Measurements from ENCODE around the gene NBR1. TPM values are rescaled to one million over a fixed set of nuclear protein-coding genes. Genes with fewer than 3 reads are reported as not detected.
"Not testable (repeated sequence)": the region's sequence is repeated elsewhere in the genome, so short reads cannot be mapped to it uniquely, and the experiment has no call there.

NBR1 gene
- total and polyA plus RNA-seq, 4 donors: 25.5 to 127 (median 50.4) TPM

DNA sequence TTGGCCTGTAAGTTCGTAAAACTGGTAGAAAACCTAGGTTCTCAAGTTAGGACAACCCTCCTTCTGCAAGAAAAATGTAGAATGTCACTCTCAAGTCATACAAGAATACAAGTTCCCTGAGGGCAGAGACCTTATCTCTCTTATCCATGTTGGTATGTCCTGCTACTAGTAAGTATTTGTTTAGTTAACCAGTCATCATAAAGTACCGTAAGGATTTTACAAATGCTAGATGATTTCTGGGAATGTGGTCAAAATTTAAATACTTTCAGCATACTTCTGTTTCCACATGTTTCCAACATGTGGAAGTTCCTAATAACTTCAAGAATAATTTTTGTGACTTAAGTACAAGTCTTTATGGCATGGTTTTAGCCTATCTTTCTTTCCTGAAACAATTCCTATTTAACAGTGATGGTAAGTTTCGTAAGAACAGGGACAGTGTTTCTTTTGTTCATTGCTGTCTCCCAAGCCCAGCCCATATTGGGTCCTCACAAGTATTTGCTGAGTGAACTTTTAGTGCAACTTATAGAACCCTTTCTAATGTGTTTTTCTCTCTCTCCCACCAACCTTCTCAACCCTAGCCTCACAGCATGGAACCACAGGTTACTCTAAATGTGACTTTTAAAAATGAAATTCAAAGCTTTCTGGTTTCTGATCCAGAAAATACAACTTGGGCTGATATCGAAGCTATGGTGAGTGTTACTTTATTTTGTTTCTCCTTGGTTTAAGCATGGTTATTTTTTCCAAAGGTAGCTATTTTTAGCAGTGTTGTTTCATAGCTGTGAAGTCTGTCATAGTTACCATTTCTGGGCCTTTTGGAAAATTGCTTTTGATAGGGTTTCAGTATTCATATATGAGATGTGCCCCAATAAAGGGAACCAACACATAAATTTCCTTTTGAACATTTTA lies 4.5 kb downstream of the NBR1 start:
- TF ChIP-seq, protein P1, sequence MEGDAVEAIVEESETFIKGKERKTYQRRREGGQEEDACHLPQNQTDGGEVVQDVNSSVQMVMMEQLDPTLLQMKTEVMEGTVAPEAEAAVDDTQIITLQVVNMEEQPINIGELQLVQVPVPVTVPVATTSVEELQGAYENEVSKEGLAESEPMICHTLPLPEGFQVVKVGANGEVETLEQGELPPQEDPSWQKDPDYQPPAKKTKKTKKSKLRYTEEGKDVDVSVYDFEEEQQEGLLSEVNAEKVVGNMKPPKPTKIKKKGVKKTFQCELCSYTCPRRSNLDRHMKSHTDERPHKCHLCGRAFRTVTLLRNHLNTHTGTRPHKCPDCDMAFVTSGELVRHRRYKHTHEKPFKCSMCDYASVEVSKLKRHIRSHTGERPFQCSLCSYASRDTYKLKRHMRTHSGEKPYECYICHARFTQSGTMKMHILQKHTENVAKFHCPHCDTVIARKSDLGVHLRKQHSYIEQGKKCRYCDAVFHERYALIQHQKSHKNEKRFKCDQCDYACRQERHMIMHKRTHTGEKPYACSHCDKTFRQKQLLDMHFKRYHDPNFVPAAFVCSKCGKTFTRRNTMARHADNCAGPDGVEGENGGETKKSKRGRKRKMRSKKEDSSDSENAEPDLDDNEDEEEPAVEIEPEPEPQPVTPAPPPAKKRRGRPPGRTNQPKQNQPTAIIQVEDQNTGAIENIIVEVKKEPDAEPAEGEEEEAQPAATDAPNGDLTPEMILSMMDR (IDR thresholded peaks at IDR 0.05; ENCODE audit: control extremely low read depth, extremely low read depth): no peak
- Histone ChIP-seq H3K27me3 (ENCODE audit: control insufficient read depth in 3 of 3, insufficient read depth in 3 of 3, low read length in 2 of 3) (no peaks in the 10 kb centered on the region), H3K4me1 (ENCODE audit: control insufficient read depth in 5 of 5, insufficient read depth in 5 of 5, low read length in 5 of 5) (peaks cover 0 to 25% (median 11%) of the 10 kb centered on the region in 5 donors), H3K4me3 (no peak overlapping the region), H3K36me3 (ENCODE audit: control insufficient read depth in 4 of 4, insufficient read depth in 4 of 4, low read length in 4 of 4) (peaks cover 9 to 43% (median 19%) of the 10 kb centered on the region in 4 donors), H3K27ac (ENCODE audit: low read depth in 1 of 2, low read length in 1 of 2) (no peak overlapping the region), H3K9ac (ENCODE audit: insufficient read depth in 1 of 2, low read length in 2 of 2) (no peak overlapping the region), H3K9me3 (ENCODE audit: control insufficient read depth in 4 of 4, insufficient read depth in 3 of 4, low read length in 3 of 4) (no peaks in the 10 kb centered on the region)
- no peak for ATAC-seq (ENCODE audit: insufficient read depth, low FRiP score)
- no peak for DNase-seq
- WGBS, 2 donors: 72 to 80% methylated on average over 4 of the region's 4 CpGs

DNA sequence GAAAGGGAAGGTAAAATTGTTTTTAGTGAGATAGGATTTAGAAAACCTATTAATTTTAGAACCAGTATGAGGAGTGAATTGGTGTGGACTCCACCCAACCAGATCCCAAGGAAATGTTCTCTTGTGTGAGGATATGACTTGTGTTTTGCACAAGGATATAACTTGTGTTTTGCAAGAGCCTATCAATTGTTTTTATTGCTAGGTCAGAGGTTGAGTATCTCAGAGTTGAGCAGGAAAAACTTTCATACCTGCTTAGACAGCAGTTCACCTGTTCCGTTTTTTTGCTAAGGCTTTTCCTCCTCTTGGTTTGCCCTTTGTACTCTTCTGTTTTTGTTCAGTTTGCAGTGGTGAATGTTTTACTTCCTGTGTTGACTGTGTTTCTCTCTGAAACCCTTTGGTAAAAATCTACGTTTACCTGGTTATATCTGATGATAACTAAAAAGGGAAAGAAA lies 5.1 kb downstream of the NBR1 start:
- DNase-seq (no peak), ATAC-seq (ENCODE audit: insufficient read depth, low FRiP score) (no peak)
- Histone ChIP-seq H3K4me3 (no peak overlapping the region), H3K9me3 (ENCODE audit: control insufficient read depth in 4 of 4, insufficient read depth in 3 of 4, low read length in 3 of 4) (no peaks in the 10 kb centered on the region), H3K27ac (ENCODE audit: low read depth in 1 of 2, low read length in 1 of 2) (no peak overlapping the region), H3K4me1 (ENCODE audit: control insufficient read depth in 5 of 5, insufficient read depth in 5 of 5, low read length in 5 of 5) (peaks cover 0 to 25% (median 11%) of the 10 kb centered on the region in 5 donors), H3K9ac (ENCODE audit: insufficient read depth in 1 of 2, low read length in 2 of 2) (no peak overlapping the region), H3K36me3 (ENCODE audit: control insufficient read depth in 4 of 4, insufficient read depth in 4 of 4, low read length in 4 of 4) (peaks cover 9 to 46% (median 22%) of the 10 kb centered on the region in 4 donors), H3K27me3 (ENCODE audit: control insufficient read depth in 3 of 3, insufficient read depth in 3 of 3, low read length in 2 of 3) (no peaks in the 10 kb centered on the region)
- TF ChIP-seq, protein P1 (IDR thresholded peaks at IDR 0.05; ENCODE audit: control extremely low read depth, extremely low read depth): no peak
- 56 to 66% methylated on average over 2 of the region's 2 CpGs for WGBS, 2 donors

DNA sequence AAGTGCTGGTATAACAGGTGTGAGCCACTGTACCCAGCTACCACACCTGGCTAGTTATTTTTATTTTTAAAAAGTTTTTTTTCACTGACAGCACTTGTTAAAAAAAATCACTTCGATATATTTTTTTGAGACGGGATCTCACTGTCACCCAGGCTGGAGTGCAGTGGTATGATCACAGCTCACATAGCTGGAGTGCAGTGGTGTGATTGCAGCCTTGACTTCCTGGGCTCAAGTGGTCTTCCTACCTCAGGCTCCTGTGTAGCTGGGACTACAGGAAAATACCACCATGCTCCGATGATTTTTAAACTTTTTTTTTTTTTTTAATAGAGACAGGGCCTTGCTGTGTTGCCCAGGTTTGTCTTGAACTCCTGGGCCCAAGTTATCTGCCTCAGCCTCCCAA lies 12.9 kb downstream of the NBR1 start:
- Histone ChIP-seq H3K36me3 (ENCODE audit: control insufficient read depth in 4 of 4, insufficient read depth in 4 of 4, low read length in 4 of 4) (peaks cover 18 to 40% (median 21%) of the 10 kb centered on the region in 4 donors), H3K27ac (ENCODE audit: low read depth in 1 of 2, low read length in 1 of 2) (no peak overlapping the region), H3K27me3 (ENCODE audit: control insufficient read depth in 3 of 3, insufficient read depth in 3 of 3, low read length in 2 of 3) (no peaks in the 10 kb centered on the region), H3K9ac (ENCODE audit: insufficient read depth in 1 of 2, low read length in 2 of 2) (no peak overlapping the region), H3K9me3 (ENCODE audit: control insufficient read depth in 4 of 4, insufficient read depth in 3 of 4, low read length in 3 of 4) (no peaks in the 10 kb centered on the region), H3K4me3 (no peak overlapping the region), H3K4me1 (ENCODE audit: control insufficient read depth in 5 of 5, insufficient read depth in 5 of 5, low read length in 5 of 5) (peaks cover 0 to 1% (median 0%) of the 10 kb centered on the region in 5 donors)
- TF ChIP-seq, protein P1 (IDR thresholded peaks at IDR 0.05; ENCODE audit: control extremely low read depth, extremely low read depth): no peak
- ATAC-seq (ENCODE audit: insufficient read depth, low FRiP score): no peak
- WGBS, 2 donors: 95 to 96% methylated on average over 3 of the region's 3 CpGs
- no peak for DNase-seq

DNA sequence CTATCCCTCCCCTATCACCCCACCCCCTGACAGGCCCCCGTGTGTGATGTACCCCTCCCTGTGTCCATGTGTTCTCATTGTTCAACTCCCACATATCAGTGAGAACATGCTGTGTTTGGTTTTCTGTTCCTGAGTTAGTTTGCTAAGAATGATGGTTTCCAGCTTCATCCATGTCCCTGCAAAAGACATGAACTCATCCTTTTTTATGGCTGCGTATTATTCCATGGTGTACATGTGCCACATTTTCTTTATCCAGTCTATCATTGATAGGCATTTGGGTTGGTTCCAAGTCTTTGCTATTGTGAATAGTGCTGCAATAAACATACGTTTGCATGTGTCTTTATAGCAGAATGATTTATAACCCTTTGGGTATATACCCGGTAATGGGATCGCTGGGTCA lies 15.6 kb downstream of the NBR1 start:
- H3K4me3 ChIP-seq; ATAC-seq (ENCODE audit: insufficient read depth, low FRiP score); H3K9me3 ChIP-seq (ENCODE audit: control insufficient read depth in 4 of 4, insufficient read depth in 3 of 4, low read length in 3 of 4); H3K4me1 ChIP-seq (ENCODE audit: control insufficient read depth in 5 of 5, insufficient read depth in 5 of 5, low read length in 5 of 5); H3K27ac ChIP-seq (ENCODE audit: low read depth in 1 of 2, low read length in 1 of 2); H3K27me3 ChIP-seq (ENCODE audit: control insufficient read depth in 3 of 3, insufficient read depth in 3 of 3, low read length in 2 of 3); H3K9ac ChIP-seq (ENCODE audit: insufficient read depth in 1 of 2, low read length in 2 of 2); DNase-seq: not testable (repeated sequence)
- 94 to 98% methylated on average over 5 of the region's 5 CpGs for WGBS, 2 donors
- H3K36me3 ChIP-seq (ENCODE audit: control insufficient read depth in 4 of 4, insufficient read depth in 4 of 4, low read length in 4 of 4): peaks cover 24 to 44% (median 36%) of the 10 kb centered on the region in 4 donors
